ENCODE data around the gene ERCC2.

- TF ChIP-seq YY1 (IDR thresholded peaks at IDR 0.05; ENCODE audit: low read depth) (no peak), RAD21 (IDR thresholded peaks at IDR 0.05; ENCODE audit: low read depth) (no peak), MAX (IDR thresholded peaks at IDR 0.05) (no peak), FOXM1 (IDR thresholded peaks at IDR 0.05; ENCODE audit: borderline replicate concordance, low read depth) (no peak), TEAD4 (IDR thresholded peaks at IDR 0.05) (no peak), TAF1 (IDR thresholded peaks at IDR 0.05; ENCODE audit: low read depth) (no peak), EGR1 (IDR thresholded peaks at IDR 0.05) (no peak), EP300 (IDR thresholded peaks at IDR 0.05; ENCODE audit: borderline replicate concordance) (no peak), CEBPB (IDR thresholded peaks at IDR 0.05) (no peak), ZBTB7A (IDR thresholded peaks at IDR 0.05; ENCODE audit: low read depth) (no peak), TCF12 (IDR thresholded peaks at IDR 0.05; ENCODE audit: low read depth) (no peak), NFIC (IDR thresholded peaks at IDR 0.05) (no peak)
- TF ChIP-seq, protein P1, sequence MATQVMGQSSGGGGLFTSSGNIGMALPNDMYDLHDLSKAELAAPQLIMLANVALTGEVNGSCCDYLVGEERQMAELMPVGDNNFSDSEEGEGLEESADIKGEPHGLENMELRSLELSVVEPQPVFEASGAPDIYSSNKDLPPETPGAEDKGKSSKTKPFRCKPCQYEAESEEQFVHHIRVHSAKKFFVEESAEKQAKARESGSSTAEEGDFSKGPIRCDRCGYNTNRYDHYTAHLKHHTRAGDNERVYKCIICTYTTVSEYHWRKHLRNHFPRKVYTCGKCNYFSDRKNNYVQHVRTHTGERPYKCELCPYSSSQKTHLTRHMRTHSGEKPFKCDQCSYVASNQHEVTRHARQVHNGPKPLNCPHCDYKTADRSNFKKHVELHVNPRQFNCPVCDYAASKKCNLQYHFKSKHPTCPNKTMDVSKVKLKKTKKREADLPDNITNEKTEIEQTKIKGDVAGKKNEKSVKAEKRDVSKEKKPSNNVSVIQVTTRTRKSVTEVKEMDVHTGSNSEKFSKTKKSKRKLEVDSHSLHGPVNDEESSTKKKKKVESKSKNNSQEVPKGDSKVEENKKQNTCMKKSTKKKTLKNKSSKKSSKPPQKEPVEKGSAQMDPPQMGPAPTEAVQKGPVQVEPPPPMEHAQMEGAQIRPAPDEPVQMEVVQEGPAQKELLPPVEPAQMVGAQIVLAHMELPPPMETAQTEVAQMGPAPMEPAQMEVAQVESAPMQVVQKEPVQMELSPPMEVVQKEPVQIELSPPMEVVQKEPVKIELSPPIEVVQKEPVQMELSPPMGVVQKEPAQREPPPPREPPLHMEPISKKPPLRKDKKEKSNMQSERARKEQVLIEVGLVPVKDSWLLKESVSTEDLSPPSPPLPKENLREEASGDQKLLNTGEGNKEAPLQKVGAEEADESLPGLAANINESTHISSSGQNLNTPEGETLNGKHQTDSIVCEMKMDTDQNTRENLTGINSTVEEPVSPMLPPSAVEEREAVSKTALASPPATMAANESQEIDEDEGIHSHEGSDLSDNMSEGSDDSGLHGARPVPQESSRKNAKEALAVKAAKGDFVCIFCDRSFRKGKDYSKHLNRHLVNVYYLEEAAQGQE (IDR thresholded peaks at IDR 0.05; ENCODE audit: low read depth), result no peak
- TF ChIP-seq, protein P2, sequence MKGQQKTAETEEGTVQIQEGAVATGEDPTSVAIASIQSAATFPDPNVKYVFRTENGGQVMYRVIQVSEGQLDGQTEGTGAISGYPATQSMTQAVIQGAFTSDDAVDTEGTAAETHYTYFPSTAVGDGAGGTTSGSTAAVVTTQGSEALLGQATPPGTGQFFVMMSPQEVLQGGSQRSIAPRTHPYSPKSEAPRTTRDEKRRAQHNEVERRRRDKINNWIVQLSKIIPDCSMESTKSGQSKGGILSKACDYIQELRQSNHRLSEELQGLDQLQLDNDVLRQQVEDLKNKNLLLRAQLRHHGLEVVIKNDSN (IDR thresholded peaks at IDR 0.05), result no peak
Measured at GRCh38 chr19:45408121-45408520, 37.7 kb upstream of the ERCC2 start.
